Uterus (tissue), 4 donors: Measurements from ENCODE around the gene GPATCH4. TPM values are rescaled to one million over a fixed set of nuclear protein-coding genes. Genes with fewer than 3 reads are reported as not detected.
A peak's percentile ranks its signal among the peaks of the same experiment; 100 is the strongest.

Experiments used
- DNase-seq, 2 donors: peaks; one replicate each; pipeline ENCODE4 v3.0.0-alpha.2; 2019 to 2020
- H3K27ac ChIP-seq, 2 donors: fragments of 200-600 bp; sonication (generic); 1 replicate in 1 of 2; 2 replicates in 1 of 2; pipeline ENCODE4 v1.5.1; 2016 to 2018
- H3K27me3 ChIP-seq, 2 donors: fragments of 200-600 bp; sonication (generic); one replicate each; pipeline ENCODE4 v1.5.1; 2018 to 2019; ENCODE audit warnings: control low read depth in 1 of 2
- H3K36me3 ChIP-seq, 2 donors: fragments of 200-600 bp; sonication (generic); one replicate each; pipeline ENCODE4 v1.5.1; 2019; ENCODE audit warnings: control low read depth in 1 of 2
- H3K4me1 ChIP-seq, 2 donors: fragments of 200-600 bp; sonication (generic); one replicate each; pipeline ENCODE4 v1.5.1; 2018 to 2019; ENCODE audit warnings: control low read depth in 1 of 2
- H3K4me3 ChIP-seq, 2 donors: fragments of 200-600 bp; sonication (generic); 1 replicate in 1 of 2; 2 replicates in 1 of 2; pipeline ENCODE4 v1.5.1; 2018 to 2019; ENCODE audit warnings: mild to moderate bottlenecking in 1 of 2
- H3K9me3 ChIP-seq, 2 donors: fragments of 200-600 bp; sonication (generic); one replicate each; pipeline ENCODE4 v1.5.1; 2019; ENCODE audit warnings: control low read depth in 1 of 2
- CTCF ChIP-seq, 4 experiments: fragments of 200-600 bp in 2 of 4; fragments of 450-650 bp in 2 of 4; sonication (generic) in 2 of 4; IDR thresholded peaks; one replicate each; pipeline ENCODE4 v1.5.1; 2016 to 2019; ENCODE audit warnings: antibody characterized with exemption in 4 of 4, mild to moderate bottlenecking in 2 of 4, moderate library complexity in 1 of 4
- POLR2A ChIP-seq, 2 donors: fragments of 450-650 bp; IDR thresholded peaks; one replicate each; pipeline ENCODE4 v1.6.1; 2016; ENCODE audit warnings: antibody characterized with exemption in 2 of 2, mild to moderate bottlenecking in 1 of 2, moderate library complexity in 1 of 2
- intact Hi-C: fragments of 100-400 bp; cut with DNase I; formaldehyde crosslinking; loops from one replicate; pipeline ENCODE4 v1.15.1; 2023; ENCODE audit warnings: low total_unique reads
- total RNA-seq, 4 donors: library from RNA; depleted of rRNA in 3 of 4; stranded (reverse); fragments of >200 nt in 3 of 4; gene quantifications; one replicate each; pipeline versions ENCODE4 v1.1.0 to v1.2.4, GENCODE V29; 2014 to 2023
- donor health status: DM: yes; HTN: yes; CAD: no.

The GPATCH4 gene
- total RNA-seq, 4 donors from 2014 or later: 2.3 to 31.6 (median 19.8) TPM

- intact Hi-C loops: no loop called here
- no peaks in the 10 kb centered on the region for H3K27me3 ChIP-seq
- H3K4me1 ChIP-seq: peaks cover 0 to 16% of the 10 kb centered on the region in 2 donors
- DNase-seq: no peak
- H3K36me3 ChIP-seq: no peaks in the 10 kb centered on the region
- H3K9me3 ChIP-seq: no peaks in the 10 kb centered on the region
- no peak overlapping the region for H3K4me3 ChIP-seq
- no peak overlapping the region for H3K27ac ChIP-seq
- TF ChIP-seq POLR2A (IDR thresholded peaks at IDR 0.05) (no peak), CTCF (IDR thresholded peaks at IDR 0.05) (no peak)
These were observed 41.9 kb upstream of the GPATCH4 start for GRCh38 chr1:156643049-156643777.

- no peak for DNase-seq
- intact Hi-C loops: no loop called here
- Histone ChIP-seq H3K4me1 (peaks cover 0 to 17% of the 10 kb centered on the region in 2 donors), H3K27me3 (no peaks in the 10 kb centered on the region), H3K4me3 (peak overlapping the region; percentile 27 to 29), H3K27ac (peak overlapping the region in 1 of 2 donors; percentile 10), H3K36me3 (no peaks in the 10 kb centered on the region), H3K9me3 (no peaks in the 10 kb centered on the region)
- TF ChIP-seq CTCF (IDR thresholded peaks at IDR 0.05): no peak
- TF ChIP-seq POLR2A (IDR thresholded peaks at IDR 0.05): no peak
These were observed 41.2 kb upstream of the GPATCH4 start for GRCh38 chr1:156642265-156643048.

GRCh38 chr1:156641761-156642264, 40.5 kb upstream of the GPATCH4 start, which contains the start of gene BCAN:
BCAN (plus strand) TSS chr1:156642117; CDS start chr1:156646055, 3,938 bp downstream.
- TF ChIP-seq CTCF (IDR thresholded peaks at IDR 0.05) (no peak), POLR2A (IDR thresholded peaks at IDR 0.05) (no peak)

GRCh38 chr1:156640842-156641706, 39.8 kb upstream of the GPATCH4 start:
- intact Hi-C loops: no loop called here
- Histone ChIP-seq H3K4me1 (peaks cover 0 to 17% of the 10 kb centered on the region in 2 donors), H3K36me3 (no peaks in the 10 kb centered on the region), H3K9me3 (no peaks in the 10 kb centered on the region), H3K4me3 (peak overlapping the region in 1 of 2 donors; percentile 27), H3K27ac (peak overlapping the region; percentile 10 to 31), H3K27me3 (no peaks in the 10 kb centered on the region)
- DNase-seq: no peak
- TF ChIP-seq POLR2A (IDR thresholded peaks at IDR 0.05): no peak
- no peak for TF ChIP-seq CTCF (IDR thresholded peaks at IDR 0.05)

More at GRCh38 chr1:156641761-156642264, 40.5 kb upstream of the GPATCH4 start, which contains the start of gene BCAN:
- H3K9me3 ChIP-seq: no peaks in the 10 kb centered on the region
- peak within 1 kb of the TSS; percentile 27 to 29 for H3K4me3 ChIP-seq
- H3K4me1 ChIP-seq: peaks cover 0 to 17% of the 10 kb centered on the region in 2 donors
- intact Hi-C loops: no loop called here
- H3K36me3 ChIP-seq: no peaks in the 10 kb centered on the region
- H3K27me3 ChIP-seq: no peaks in the 10 kb centered on the region
- peak; percentile 50 to 61 for DNase-seq
- H3K27ac ChIP-seq: peak within 1 kb of the TSS; percentile 10 to 31
